ENCODE results near the gene SREK1. TPM values are rescaled to one million over a fixed set of nuclear protein-coding genes. Genes with fewer than 3 reads are reported as not detected.

Gene SREK1
- total and polyA plus RNA-seq, 2 donors (not counting 3 experiments of a cell fraction or from before 2014, with no cell fraction given) = 27.4 to 78.6 TPM

GRCh38 chr5:66122379-66123034 lies 21.6 kb upstream of the SREK1 start:
- Histone ChIP-seq H3K4me2 (ENCODE audit: insufficient read depth, low read length) (no peak overlapping the region), H3K4me3 (replicated peaks in 1 of 3; ENCODE audit: insufficient read depth in 1 of 3, low read depth in 1 of 3, low read length in 3 of 3) (no peak overlapping the region), H3K79me2 (ENCODE audit: control insufficient read depth, insufficient read depth, low read length) (no peaks in the 10 kb centered on the region), H3K9ac (replicated peaks; ENCODE audit: extremely low read depth, insufficient read depth, low read length) (no peak overlapping the region), H3K27ac (ENCODE audit: insufficient read depth, low read depth, low read length) (no peak overlapping the region), H3K4me1 (ENCODE audit: control insufficient read depth, extremely low read depth, insufficient read depth, low read length) (no peaks in the 10 kb centered on the region), H4K20me1 (replicated peaks; ENCODE audit: control insufficient read depth, extremely low read depth, insufficient read depth, low read length) (no peaks in the 10 kb centered on the region), H2AFZ (ENCODE audit: low read depth, low read length) (no peak overlapping the region), H3K36me3 (ENCODE audit: control insufficient read depth in 2 of 2, extremely low read depth in 1 of 2, insufficient read depth in 2 of 2, low read length in 2 of 2) (no peaks in the 10 kb centered on the region), H3K9me3 (replicated peaks; ENCODE audit: control insufficient read depth, insufficient read depth, low read length) (no peaks in the 10 kb centered on the region), H3K27me3 (ENCODE audit: control insufficient read depth in 2 of 2, insufficient read depth in 2 of 2, low read length in 2 of 2) (no peaks in the 10 kb centered on the region), H3K9me1 (replicated peaks; ENCODE audit: control insufficient read depth, extremely low read depth, insufficient read depth, low read length) (no peaks in the 10 kb centered on the region)
- intact Hi-C loops (cut with micrococcal nuclease) = no loop called here
- BruUV-seq (replicated peaks) = no TSS peak
- dilution Hi-C loops (cut with MboI; ENCODE audit: extremely low pct_ligation_motif_present, low sequenced_read_pairs) = no loop called here
- DNase-seq (ENCODE audit: low read depth, low spot score) = peak; percentile 38
- ChIA-PET POLR2A (no interaction called here), CTCF (no interaction called here)
- FAIRE-seq = peak; percentile 75
- TF ChIP-seq MAX (IDR thresholded peaks at IDR 0.05; ENCODE audit: insufficient read depth, insufficient read length) (no peak), CTCF (IDR thresholded peaks at IDR 0.05; ENCODE audit: extremely low read depth in 1 of 2, insufficient read depth in 1 of 2, low read depth in 1 of 2, low read length in 2 of 2) (no peak), EZH2 (IDR thresholded peaks at IDR 0.05; ENCODE audit: borderline replicate concordance, low read depth, low read length, severe bottlenecking) (no peak), POLR2A (IDR thresholded peaks at IDR 0.05; ENCODE audit: low read depth, low read length) (no peak), FOS (IDR thresholded peaks at IDR 0.05; ENCODE audit: borderline replicate concordance, insufficient read depth, low read length) (peak; percentile 73), GATA2 (IDR thresholded peaks at IDR 0.05; ENCODE audit: insufficient read depth, insufficient read length, low read depth, low read length) (no peak), POLR2AphosphoS5 (IDR thresholded peaks at IDR 0.05; ENCODE audit: insufficient read depth, low read depth, low read length) (no peak), JUN (IDR thresholded peaks at IDR 0.05; ENCODE audit: borderline replicate concordance, insufficient read depth, insufficient read length, low read depth) (peak; percentile 41)
